Dendritic cell treated with granulocyte-macrophage colony-stimulating factor and Interleukin-4, amounts not matched to agents 40 ng/mL and 50 ng/mL, for 4 days (primary cell): ENCODE results near the gene ZNF366.
A peak's percentile ranks its signal among the peaks of the same experiment; 100 is the strongest.

Source experiments
- H3K27ac Mint-ChIP-seq: one replicate; pipeline ENCODE4 v1.8.0; 2022; ENCODE audit warnings: mild to moderate bottlenecking, mixed read lengths
- H3K27me3 Mint-ChIP-seq: one replicate; pipeline ENCODE4 v1.8.0; 2022; ENCODE audit warnings: mild to moderate bottlenecking, mixed read lengths
- H3K36me3 Mint-ChIP-seq: one replicate; pipeline ENCODE4 v1.8.0; 2022; ENCODE audit warnings: low read depth, mixed read lengths
- H3K4me1 Mint-ChIP-seq: one replicate; pipeline ENCODE4 v1.8.0; 2022; ENCODE audit warnings: low read depth, mixed read lengths
- H3K4me3 Mint-ChIP-seq: one replicate; pipeline ENCODE4 v1.8.0; 2022; ENCODE audit warnings: mild to moderate bottlenecking, moderate library complexity, mixed read lengths
- H3K9me3 Mint-ChIP-seq: one replicate; pipeline ENCODE4 v1.8.0; 2022; ENCODE audit warnings: mixed read lengths
- intact Hi-C: fragments of 100-400 bp; cut with micrococcal nuclease; formaldehyde crosslinking; loops from one replicate; pipeline ENCODE4 v1.15.0; 2022

Gene ZNF366, protein sequence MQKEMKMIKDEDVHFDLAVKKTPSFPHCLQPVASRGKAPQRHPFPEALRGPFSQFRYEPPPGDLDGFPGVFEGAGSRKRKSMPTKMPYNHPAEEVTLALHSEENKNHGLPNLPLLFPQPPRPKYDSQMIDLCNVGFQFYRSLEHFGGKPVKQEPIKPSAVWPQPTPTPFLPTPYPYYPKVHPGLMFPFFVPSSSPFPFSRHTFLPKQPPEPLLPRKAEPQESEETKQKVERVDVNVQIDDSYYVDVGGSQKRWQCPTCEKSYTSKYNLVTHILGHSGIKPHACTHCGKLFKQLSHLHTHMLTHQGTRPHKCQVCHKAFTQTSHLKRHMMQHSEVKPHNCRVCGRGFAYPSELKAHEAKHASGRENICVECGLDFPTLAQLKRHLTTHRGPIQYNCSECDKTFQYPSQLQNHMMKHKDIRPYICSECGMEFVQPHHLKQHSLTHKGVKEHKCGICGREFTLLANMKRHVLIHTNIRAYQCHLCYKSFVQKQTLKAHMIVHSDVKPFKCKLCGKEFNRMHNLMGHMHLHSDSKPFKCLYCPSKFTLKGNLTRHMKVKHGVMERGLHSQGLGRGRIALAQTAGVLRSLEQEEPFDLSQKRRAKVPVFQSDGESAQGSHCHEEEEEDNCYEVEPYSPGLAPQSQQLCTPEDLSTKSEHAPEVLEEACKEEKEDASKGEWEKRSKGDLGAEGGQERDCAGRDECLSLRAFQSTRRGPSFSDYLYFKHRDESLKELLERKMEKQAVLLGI

DNA sequence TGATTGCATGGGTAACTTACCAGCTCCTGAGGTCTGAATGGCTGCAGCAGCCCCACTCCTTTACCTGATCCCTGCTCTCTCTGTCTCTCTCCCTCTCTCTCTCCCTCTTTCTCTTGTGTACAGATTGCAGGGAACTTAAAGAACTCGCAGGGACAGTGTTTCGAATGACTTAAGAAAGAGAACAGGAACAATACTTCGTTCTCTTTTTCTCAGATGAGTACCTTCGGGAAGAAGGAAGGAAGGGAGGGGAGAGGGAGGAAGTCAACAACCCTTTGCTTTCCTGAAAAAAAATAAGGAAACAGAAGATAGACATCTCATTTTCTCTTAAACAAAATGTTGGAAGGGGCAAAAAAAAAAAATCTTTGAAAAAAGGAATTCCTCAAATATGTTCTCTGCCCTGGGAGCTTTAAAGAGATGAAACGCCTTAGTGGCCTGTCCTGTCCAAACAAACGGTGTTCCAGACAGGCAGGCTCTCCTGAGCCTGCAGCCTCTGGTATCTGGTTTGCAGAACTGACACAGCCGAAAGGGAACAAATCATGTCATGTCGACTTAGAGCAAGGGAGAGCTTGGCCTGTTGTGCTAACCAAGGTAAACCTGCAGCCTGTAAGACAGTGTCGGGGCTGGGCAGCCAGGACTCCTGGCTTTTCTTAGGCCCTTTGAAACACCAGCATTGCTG lies at the start of gene ZNF366:
ZNF366 (minus strand) TSS at position 180 of the 676 bp plus-strand sequence. CDS start 45,914 bp downstream, outside the sequence.
- Mint-ChIP-seq H3K27me3 (no peaks in the 10 kb centered on the region), H3K4me3 (peak within 1 kb of the TSS; percentile 74), H3K36me3 (peaks cover 26% of the 10 kb centered on the region), H3K27ac (peak within 1 kb of the TSS; percentile 82), H3K4me1 (peaks cover 83% of the 10 kb centered on the region), H3K9me3 (no peaks in the 10 kb centered on the region)
- intact Hi-C loops = loop anchor here (5.0 kb wide), 1 partner anchor 40 kb away; no protein-coding TSS in a partner anchor

DNA sequence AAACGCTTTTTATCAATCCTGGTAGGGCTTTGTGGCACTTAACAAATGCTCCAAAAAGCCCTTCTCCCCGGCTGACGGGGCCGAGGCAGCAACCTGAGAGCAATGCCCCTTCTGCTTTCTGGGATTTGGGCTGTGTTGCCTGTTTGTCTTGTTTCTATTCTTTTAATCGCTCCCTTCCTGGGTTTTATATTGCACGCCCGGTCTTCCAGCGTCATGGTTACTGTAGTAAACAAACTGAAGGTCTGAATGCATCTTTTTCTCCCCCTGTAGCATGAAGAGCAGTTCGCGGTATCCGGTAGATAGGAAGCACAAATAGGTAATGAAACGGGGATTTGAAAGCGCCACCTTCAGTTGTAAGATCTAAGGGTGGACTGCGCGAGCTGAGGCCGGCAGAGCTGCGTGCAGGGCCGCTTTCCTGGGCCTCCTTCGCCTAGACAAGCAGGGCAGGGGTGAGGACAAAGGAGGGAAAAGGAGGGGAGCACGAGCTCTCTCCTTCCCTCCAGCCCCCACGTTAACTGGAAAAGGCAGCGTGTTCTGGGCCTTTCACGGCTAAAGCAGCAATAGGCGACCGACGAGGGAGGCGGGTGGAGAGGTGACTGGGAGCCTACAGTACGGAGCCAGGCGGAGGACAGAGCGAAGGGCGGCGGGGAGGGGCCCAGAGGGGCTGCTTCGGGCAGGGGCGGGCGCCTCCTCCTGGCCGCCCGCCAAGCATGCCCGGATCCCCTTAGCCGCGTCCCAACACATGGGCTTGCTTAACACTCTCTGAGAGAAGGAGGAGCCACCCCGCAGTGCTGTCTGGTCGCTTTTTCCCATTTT lies 49.3 kb upstream of the ZNF366 start:
- Mint-ChIP-seq H3K9me3 (no peaks in the 10 kb centered on the region), H3K4me1 (peaks cover 24% of the 10 kb centered on the region), H3K27me3 (peaks cover 26% of the 10 kb centered on the region), H3K27ac (peak overlapping the region; percentile 86), H3K4me3 (peak overlapping the region; percentile 82), H3K36me3 (no peaks in the 10 kb centered on the region)
- intact Hi-C loops = no loop called here

DNA sequence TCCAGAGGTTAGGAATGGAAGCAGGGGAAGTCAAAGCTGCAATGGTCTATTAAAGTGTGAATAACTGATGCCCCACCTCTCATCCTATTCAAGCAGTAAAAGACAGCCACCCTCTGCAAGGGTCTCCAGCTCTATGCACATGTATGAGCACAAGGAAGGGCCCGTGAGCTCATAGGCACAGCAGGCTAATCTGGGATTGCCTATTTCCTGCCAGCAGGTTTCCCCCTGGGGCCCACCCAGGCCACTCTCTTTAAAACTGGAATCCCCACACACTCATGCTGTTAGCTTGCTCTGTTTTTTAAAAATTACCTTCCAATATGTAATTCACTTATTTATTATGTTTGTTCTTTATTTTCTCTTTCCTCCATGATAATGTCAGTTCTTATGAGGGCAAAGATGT lies 48.7 kb upstream of the ZNF366 start:
- Mint-ChIP-seq H3K4me3 (no peak overlapping the region), H3K9me3 (no peaks in the 10 kb centered on the region), H3K36me3 (no peaks in the 10 kb centered on the region), H3K27me3 (peaks cover 26% of the 10 kb centered on the region), H3K27ac (peak overlapping the region; percentile 86), H3K4me1 (peaks cover 26% of the 10 kb centered on the region)
- intact Hi-C loops = no loop called here

DNA sequence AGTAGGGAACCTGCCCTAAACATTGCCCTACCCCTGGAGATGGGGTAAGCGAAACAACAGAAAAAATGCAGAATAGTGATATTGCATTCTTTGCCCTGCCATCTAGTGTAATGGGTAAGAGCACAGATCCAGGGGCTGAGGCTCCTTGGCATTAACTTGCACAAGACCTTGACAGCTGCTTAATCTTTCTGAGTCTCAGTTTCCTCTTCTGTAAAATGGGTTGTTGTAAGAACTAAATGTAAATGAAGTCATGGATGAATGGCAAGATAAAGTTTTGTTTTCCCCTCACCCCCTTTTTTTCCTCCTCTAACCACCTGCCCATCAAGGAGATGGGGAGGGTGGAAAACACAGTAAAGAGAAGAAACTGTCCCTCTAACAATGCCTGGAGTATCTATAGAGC lies 47.7 kb upstream of the ZNF366 start:
- Mint-ChIP-seq H3K9me3 (no peaks in the 10 kb centered on the region), H3K36me3 (no peaks in the 10 kb centered on the region), H3K27ac (no peak overlapping the region), H3K27me3 (peaks cover 26% of the 10 kb centered on the region), H3K4me1 (peaks cover 30% of the 10 kb centered on the region), H3K4me3 (no peak overlapping the region)
- intact Hi-C loops = no loop called here

DNA sequence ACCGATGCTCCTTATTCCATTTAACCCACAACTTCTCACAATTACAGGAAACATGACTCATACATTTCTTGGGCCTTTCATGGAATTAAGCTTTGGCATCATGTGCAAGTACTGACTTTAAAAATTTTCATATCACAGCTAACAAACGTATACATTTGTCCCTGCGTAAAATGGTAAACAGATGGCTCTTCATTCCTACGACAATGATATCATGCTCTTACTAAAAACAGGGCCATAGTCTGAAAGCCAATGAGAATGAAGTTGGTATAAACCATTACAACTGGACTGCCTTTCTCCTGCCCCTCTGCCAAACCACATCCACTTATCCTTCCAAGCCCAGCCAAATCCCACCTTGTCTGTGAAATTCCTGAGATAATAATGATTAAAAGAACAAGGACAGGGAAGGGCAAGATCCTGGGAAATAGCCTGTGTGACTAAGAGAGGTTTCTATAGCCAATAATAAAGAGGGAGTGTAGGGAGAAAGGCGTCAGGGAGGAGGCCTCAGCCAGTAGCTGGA lies 44.9 kb upstream of the ZNF366 start:
- Mint-ChIP-seq H3K27me3 (peaks cover 17% of the 10 kb centered on the region), H3K36me3 (no peaks in the 10 kb centered on the region), H3K9me3 (peaks cover 10% of the 10 kb centered on the region), H3K4me1 (peaks cover 27% of the 10 kb centered on the region), H3K4me3 (no peak overlapping the region), H3K27ac (no peak overlapping the region)
- intact Hi-C loops = no loop called here

DNA sequence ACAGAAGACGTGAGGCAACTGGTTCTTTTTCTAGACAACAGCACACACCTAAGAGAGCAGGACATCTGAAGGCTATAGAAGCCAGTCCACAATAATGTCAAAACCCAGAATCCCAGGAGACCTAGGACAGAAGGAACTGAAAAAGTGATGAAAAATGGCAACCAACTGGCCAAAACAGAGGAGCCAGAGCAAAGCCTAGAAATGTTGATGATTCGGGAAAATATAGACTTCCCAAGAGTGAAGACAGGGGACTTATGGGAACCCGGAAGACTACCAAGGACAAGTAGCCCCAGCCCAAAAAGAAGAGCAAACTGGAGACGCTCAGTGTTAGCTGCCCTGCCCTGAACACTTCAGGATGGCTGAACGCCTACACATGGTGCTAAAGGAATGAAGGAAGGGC lies 43.4 kb upstream of the ZNF366 start:
- Mint-ChIP-seq H3K4me1 (peaks cover 13% of the 10 kb centered on the region), H3K36me3 (peaks cover 6% of the 10 kb centered on the region), H3K27ac (no peak overlapping the region), H3K9me3 (peaks cover 25% of the 10 kb centered on the region), H3K4me3 (no peak overlapping the region), H3K27me3 (peaks cover 7% of the 10 kb centered on the region)
- intact Hi-C loops = no loop called here

DNA sequence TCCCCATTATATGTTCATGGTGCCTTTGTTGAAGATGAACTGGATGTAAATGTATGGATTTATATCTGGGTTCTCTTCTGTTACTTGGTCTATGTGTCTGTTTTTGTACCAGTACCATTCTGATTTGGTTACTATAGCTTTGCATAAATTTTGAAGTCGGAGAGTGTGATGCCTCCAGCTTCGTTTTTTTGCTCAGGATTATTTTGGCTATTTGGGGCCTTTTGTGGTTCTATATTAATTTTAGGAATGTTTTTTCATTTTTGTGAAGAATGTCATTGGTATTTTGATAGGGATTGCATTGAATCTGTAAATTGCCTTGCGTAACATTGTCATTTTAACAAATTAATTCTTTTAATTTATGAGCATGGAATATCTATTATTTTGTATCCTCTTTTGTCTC lies 36.6 kb upstream of the ZNF366 start:
- no peak overlapping the region for H3K4me3 Mint-ChIP-seq
- intact Hi-C loops = no loop called here
- H3K9me3 Mint-ChIP-seq = peaks cover 36% of the 10 kb centered on the region
- no peak overlapping the region for H3K27ac Mint-ChIP-seq
- peaks cover 3% of the 10 kb centered on the region for H3K27me3 Mint-ChIP-seq
- no peaks in the 10 kb centered on the region for H3K4me1 Mint-ChIP-seq
- peaks cover 10% of the 10 kb centered on the region for H3K36me3 Mint-ChIP-seq

DNA sequence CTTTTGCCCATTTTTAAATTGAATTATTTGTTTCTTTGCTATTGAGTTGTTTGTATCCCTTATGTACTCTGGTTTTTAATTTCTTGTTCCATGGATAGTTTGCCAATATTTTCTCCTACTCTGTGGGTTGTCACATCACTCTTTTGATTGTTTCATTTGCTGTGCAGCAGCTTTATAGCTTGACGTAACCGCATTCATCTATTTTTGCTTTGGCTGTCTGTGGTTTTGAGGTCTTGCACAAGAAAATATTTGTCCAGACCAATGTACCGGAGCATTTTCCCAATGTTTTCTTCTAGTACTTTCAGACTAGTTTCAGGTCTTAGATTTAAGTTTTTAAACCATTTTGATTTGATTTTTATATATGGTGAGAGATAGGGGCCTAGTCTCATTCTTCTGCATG lies 36.2 kb upstream of the ZNF366 start:
- peaks cover 10% of the 10 kb centered on the region for H3K36me3 Mint-ChIP-seq
- peaks cover 3% of the 10 kb centered on the region for H3K27me3 Mint-ChIP-seq
- H3K27ac Mint-ChIP-seq = no peak overlapping the region
- H3K4me3 Mint-ChIP-seq = no peak overlapping the region
- peaks cover 33% of the 10 kb centered on the region for H3K9me3 Mint-ChIP-seq
- no peaks in the 10 kb centered on the region for H3K4me1 Mint-ChIP-seq
- intact Hi-C loops = no loop called here

DNA sequence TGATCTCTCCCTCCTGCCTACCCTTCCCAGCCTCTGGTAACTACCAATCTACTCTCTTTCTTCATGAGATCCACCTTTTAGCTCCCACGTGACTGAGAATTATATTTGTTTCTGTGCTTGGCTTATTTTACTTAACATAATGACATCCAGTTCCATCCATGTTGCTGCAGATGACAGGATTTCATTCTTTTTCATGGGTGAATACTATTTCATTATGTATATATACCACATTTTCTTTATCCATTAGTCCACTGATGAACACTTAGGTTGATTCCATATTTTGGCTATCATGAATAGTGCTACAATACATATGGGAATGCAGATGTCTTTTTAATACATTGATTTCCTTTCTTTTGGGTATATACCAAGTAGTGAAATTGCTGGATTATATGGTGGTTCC lies 35.5 kb upstream of the ZNF366 start:
- peaks cover 3% of the 10 kb centered on the region for H3K27me3 Mint-ChIP-seq
- peaks cover 5% of the 10 kb centered on the region for H3K4me1 Mint-ChIP-seq
- H3K36me3 Mint-ChIP-seq = peaks cover 10% of the 10 kb centered on the region
- intact Hi-C loops = no loop called here
- peaks cover 29% of the 10 kb centered on the region for H3K9me3 Mint-ChIP-seq
- H3K27ac Mint-ChIP-seq = no peak overlapping the region
- no peak overlapping the region for H3K4me3 Mint-ChIP-seq

DNA sequence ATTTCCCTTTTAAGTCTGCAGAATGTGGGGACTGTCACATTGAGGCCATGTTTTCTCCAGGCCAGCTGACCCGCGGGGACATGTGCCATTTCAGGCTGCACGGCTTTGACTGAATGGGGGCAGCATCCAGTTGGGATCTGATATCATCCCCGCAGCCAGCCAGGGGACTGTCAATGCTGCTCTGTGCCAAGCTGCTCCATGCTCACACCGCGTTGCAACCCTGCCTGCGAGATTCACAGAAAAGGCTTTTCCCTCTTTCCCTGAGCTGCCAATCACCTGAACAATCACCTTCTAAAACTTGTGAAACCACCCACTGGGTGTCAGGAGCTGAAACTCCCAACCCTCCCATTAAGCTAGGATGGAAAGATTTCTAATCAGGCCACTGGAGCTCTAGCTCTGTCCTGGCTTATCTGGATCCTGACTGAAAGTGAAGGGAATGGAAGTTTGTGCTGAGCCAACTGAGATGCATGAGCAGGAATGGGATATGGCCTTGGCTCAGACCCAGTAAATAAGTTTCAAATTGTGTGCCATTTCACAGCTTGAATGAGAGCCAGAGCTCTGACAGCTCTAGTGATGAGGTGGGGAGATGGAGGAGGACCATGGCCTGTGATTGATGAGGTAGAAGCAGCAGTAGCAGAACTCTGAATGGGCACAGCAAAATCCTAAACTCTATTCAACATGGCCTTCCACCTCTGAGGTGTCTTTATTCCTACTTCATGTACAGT lies 34.5 kb upstream of the ZNF366 start:
- peaks cover 21% of the 10 kb centered on the region for H3K9me3 Mint-ChIP-seq
- H3K4me3 Mint-ChIP-seq = no peak overlapping the region
- peaks cover 5% of the 10 kb centered on the region for H3K4me1 Mint-ChIP-seq
- H3K27ac Mint-ChIP-seq = no peak overlapping the region
- H3K27me3 Mint-ChIP-seq = peaks cover 3% of the 10 kb centered on the region
- H3K36me3 Mint-ChIP-seq = peaks cover 10% of the 10 kb centered on the region
- intact Hi-C loops = no loop called here

DNA sequence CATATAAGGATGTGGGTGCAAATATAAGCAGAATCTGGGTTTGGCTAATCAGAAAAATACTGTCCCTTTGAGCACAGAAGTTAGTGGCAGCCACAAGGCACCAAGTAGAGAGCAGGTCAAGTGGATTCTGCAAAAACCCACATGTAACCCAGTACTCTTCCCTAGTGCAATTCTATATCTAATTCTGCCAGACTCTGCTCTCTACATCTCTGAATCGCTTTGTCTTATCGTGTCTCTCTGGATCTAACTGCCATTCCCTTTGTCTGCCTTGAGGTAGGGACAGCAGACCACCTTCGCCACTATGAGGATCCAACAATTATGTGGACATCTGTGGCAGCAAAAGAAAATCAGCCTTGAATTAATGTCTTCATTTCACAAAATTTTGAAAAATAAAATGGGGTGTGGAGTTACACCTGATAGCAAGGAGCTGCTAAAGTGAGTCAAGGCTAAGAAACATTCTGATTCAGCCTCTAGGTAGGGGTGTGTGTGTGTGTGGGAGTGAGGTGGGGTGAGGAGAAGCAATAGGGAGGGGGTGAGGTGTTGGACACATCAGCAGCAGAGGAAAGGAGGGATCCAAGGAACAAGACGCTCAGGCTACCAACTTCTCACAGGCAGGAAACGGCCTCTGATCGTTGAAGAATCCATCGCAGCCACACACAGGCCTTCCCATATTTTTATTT lies 33.7 kb upstream of the ZNF366 start:
- H3K4me3 Mint-ChIP-seq = no peak overlapping the region
- peaks cover 3% of the 10 kb centered on the region for H3K27me3 Mint-ChIP-seq
- intact Hi-C loops = no loop called here
- peaks cover 6% of the 10 kb centered on the region for H3K36me3 Mint-ChIP-seq
- H3K4me1 Mint-ChIP-seq = peaks cover 5% of the 10 kb centered on the region
- H3K27ac Mint-ChIP-seq = no peak overlapping the region
- H3K9me3 Mint-ChIP-seq = peaks cover 14% of the 10 kb centered on the region

DNA sequence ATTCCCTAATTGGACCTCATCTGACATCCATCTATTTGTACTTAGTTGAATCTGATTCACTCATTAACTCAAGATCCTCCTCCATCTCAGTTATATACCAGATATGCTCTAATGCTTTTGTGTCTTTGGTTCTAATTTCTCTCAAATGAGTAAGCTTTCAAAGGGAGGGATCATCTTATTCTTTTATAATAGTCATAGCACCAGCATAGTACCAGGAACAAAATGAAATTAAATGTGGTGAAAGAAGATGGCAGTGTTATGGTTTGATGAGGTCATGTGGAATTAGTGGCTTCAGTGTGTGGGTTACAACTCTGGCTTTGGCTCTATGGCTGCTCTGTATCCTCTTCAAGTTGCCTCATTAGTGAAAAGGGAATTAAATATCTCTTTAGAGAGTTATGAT lies 32.5 kb upstream of the ZNF366 start:
- Mint-ChIP-seq H3K27ac (no peak overlapping the region), H3K4me3 (no peak overlapping the region), H3K27me3 (peaks cover 3% of the 10 kb centered on the region), H3K36me3 (no peaks in the 10 kb centered on the region), H3K9me3 (peaks cover 2% of the 10 kb centered on the region), H3K4me1 (peaks cover 5% of the 10 kb centered on the region)
- intact Hi-C loops = no loop called here
